ENCODE results near the gene BRK1.
"Not testable (repeated sequence)": the region's sequence is repeated elsewhere in the genome, so short reads cannot be mapped to it uniquely, and the experiment has no call there.

BRK1 gene

DNA sequence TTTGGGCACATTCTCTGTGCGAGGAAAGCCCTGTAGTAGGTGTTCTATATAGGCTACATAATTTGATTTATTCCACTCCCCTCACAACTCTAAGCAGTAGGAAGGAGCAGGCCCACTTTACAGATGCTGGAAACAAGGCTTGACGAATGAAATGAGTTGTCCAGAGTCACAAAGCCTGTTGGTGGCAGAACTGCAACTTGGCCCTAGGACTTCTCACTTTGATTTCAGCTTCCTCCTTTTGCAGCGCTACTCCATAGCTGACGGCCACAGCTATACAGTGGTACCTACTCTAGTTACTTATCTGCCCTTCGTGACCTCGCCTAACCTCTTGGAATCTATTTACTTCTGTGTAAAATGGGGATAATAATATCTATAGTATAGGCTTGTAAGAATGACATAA, 46.7 kb downstream of the BRK1 start:
- Histone ChIP-seq H4K20me1 (ENCODE audit: low read depth, low read length) (no peaks in the 10 kb centered on the region), H3K4me2 (ENCODE audit: low read depth, low read length, poor library complexity, severe bottlenecking) (no peak overlapping the region), H3K4me3 (ENCODE audit: insufficient read depth, low read length, poor library complexity, severe bottlenecking) (no peak overlapping the region), H3K79me2 (ENCODE audit: insufficient read depth, low read length) (no peaks in the 10 kb centered on the region), H3K9ac (ENCODE audit: low read length) (no peak overlapping the region), H3K9me2 (replicated peaks; ENCODE audit: insufficient read depth, low read length) (no peaks in the 10 kb centered on the region), H2AFZ (ENCODE audit: low read depth, low read length, severe bottlenecking) (no peak overlapping the region), H3K9me3 (ENCODE audit: insufficient read depth, low read length) (no peaks in the 10 kb centered on the region), H3K27ac (ENCODE audit: low read depth, low read length) (no peak overlapping the region), H3F3A (ENCODE audit: insufficient read depth) (no peaks in the 10 kb centered on the region; the same call in 1 of the 2 replicates), H3K27me3 (ENCODE audit: low read length) (no peaks in the 10 kb centered on the region), H3K36me3 (ENCODE audit: low read length) (no peaks in the 10 kb centered on the region)
- TF ChIP-seq EZH2phosphoT487 (conservative IDR thresholded peaks at IDR 0.05; ENCODE audit: low read length) = no peak
- TF ChIP-seq, protein P1, sequence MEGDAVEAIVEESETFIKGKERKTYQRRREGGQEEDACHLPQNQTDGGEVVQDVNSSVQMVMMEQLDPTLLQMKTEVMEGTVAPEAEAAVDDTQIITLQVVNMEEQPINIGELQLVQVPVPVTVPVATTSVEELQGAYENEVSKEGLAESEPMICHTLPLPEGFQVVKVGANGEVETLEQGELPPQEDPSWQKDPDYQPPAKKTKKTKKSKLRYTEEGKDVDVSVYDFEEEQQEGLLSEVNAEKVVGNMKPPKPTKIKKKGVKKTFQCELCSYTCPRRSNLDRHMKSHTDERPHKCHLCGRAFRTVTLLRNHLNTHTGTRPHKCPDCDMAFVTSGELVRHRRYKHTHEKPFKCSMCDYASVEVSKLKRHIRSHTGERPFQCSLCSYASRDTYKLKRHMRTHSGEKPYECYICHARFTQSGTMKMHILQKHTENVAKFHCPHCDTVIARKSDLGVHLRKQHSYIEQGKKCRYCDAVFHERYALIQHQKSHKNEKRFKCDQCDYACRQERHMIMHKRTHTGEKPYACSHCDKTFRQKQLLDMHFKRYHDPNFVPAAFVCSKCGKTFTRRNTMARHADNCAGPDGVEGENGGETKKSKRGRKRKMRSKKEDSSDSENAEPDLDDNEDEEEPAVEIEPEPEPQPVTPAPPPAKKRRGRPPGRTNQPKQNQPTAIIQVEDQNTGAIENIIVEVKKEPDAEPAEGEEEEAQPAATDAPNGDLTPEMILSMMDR (IDR thresholded peaks at IDR 0.05; ENCODE audit: insufficient read depth, low read length, poor library complexity, severe bottlenecking) = no peak

DNA sequence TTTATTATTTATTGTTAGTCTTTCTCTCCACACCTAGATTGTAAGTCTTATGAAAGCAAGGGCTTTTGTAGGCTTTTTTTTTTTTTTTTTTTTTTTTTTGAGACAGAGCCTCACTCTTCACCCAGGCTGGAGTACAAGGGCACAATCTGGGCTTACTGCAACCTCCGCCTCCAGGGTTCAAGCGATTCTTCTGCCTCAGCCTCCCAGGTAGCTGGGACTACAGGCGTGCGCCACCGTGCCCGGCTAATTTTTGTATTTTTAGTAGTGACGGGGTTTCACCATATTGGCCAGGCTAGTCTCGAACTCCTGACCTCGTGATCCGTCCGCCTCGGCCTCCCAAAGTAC, 48.7 kb downstream of the BRK1 start:
- H4K20me1 ChIP-seq (ENCODE audit: low read depth, low read length); H2AFZ ChIP-seq (ENCODE audit: low read depth, low read length, severe bottlenecking); H3K36me3 ChIP-seq (ENCODE audit: low read length); H3F3A ChIP-seq (ENCODE audit: insufficient read depth); H3K9me2 ChIP-seq (replicated peaks; ENCODE audit: insufficient read depth, low read length); H3K79me2 ChIP-seq (ENCODE audit: insufficient read depth, low read length); H3K27ac ChIP-seq (ENCODE audit: low read depth, low read length); H3K9ac ChIP-seq (ENCODE audit: low read length); H3K27me3 ChIP-seq (ENCODE audit: low read length); H3K4me3 ChIP-seq (ENCODE audit: insufficient read depth, low read length, poor library complexity, severe bottlenecking); H3K9me3 ChIP-seq (ENCODE audit: insufficient read depth, low read length): not testable (repeated sequence)
- peak overlapping the region; percentile 67 for H3K4me2 ChIP-seq (ENCODE audit: low read depth, low read length, poor library complexity, severe bottlenecking)

DNA sequence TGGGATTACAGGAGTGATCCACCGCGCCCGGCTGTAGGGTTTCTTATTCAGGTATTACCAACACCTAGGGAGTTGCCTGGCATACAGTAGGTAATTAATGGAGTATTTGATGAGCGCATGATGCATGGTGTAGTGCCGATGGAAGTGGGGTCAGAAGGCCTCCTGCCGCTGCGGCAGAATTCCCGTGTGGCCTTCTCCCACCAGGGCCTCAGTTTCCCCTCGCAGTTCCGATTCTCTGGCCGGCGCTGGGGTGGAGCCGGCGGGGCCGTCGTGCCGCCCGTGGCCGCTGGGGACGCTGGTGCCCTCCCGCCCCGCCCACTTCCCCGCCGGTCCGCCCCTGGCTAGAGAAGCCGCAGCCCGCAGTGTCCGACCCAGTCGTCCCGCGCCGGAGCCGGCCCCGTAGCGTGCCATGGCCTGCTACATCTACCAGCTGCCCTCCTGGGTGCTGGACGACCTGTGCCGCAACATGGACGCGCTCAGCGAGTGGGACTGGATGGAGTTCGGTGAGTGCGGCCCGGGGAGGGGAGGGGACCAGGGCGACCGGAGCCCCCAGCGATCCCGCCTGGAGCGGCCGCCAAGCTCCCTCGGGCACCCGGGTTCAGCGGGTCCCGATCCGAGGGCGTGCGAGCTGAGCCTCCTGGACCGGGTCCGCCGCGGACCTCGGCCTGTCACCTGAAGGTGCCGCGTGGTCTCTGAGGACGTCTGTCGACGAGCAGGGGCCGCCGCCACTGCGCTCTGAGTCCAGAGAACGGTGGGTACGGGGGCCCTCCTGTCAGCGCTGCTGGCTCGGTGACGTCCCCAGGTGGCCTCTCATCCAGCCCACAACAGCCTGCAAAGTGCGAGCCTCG, 49.3 kb downstream of the BRK1 start, which contains the start of gene IRAK2:
IRAK2 (plus strand) TSS at position 374 of the 848 bp plus-strand sequence; CDS start at position 410, 36 bp downstream.
- TF ChIP-seq EZH2phosphoT487 (conservative IDR thresholded peaks at IDR 0.05; ENCODE audit: low read length) = no peak
- TF ChIP-seq, protein P1 (IDR thresholded peaks at IDR 0.05; ENCODE audit: insufficient read depth, low read length, poor library complexity, severe bottlenecking) = peak; percentile 43
- Histone ChIP-seq H2AFZ (ENCODE audit: low read depth, low read length, severe bottlenecking) (peak within 1 kb of the TSS; percentile 91), H3K9ac (ENCODE audit: low read length) (peak within 1 kb of the TSS; percentile 52; the same call in 1 of the 2 replicates), H3K9me3 (ENCODE audit: insufficient read depth, low read length) (no peaks in the 10 kb centered on the region), H3K27me3 (ENCODE audit: low read length) (no peaks in the 10 kb centered on the region), H4K20me1 (ENCODE audit: low read depth, low read length) (no peaks in the 10 kb centered on the region), H3K36me3 (ENCODE audit: low read length) (no peaks in the 10 kb centered on the region), H3K79me2 (ENCODE audit: insufficient read depth, low read length) (no peaks in the 10 kb centered on the region), H3K27ac (ENCODE audit: low read depth, low read length) (no peak within 1 kb of the TSS), H3K4me3 (ENCODE audit: insufficient read depth, low read length, poor library complexity, severe bottlenecking) (peak within 1 kb of the TSS; percentile 61), H3F3A (ENCODE audit: insufficient read depth) (no peaks in the 10 kb centered on the region; the same call in 1 of the 2 replicates), H3K9me2 (replicated peaks; ENCODE audit: insufficient read depth, low read length) (no peaks in the 10 kb centered on the region), H3K4me2 (ENCODE audit: low read depth, low read length, poor library complexity, severe bottlenecking) (peak within 1 kb of the TSS; percentile 67)

DNA sequence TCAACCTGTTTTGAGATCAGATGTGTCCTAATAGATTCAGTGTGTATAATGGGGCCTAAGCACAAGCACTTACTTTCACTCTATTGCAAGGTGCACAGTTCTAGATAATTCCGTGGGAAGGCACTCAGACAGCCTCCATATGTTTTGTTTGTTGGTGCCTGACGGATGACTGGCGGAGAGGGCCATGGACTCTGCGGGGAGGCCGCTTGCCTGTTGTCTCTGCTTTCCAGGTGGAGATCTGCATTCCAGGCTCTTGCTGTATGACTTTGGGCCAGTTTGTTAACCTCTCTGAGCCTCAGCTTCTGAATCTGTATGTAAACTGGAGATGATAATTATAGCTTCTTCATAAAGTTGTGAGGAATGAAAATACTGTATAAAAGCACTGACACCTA, 50.7 kb downstream of the BRK1 start:
- H3K9ac ChIP-seq (ENCODE audit: low read length) = no peak overlapping the region
- no peaks in the 10 kb centered on the region for H3K79me2 ChIP-seq (ENCODE audit: insufficient read depth, low read length)
- TF ChIP-seq, protein P1 (IDR thresholded peaks at IDR 0.05; ENCODE audit: insufficient read depth, low read length, poor library complexity, severe bottlenecking) = no peak
- H3K36me3 ChIP-seq (ENCODE audit: low read length) = no peaks in the 10 kb centered on the region
- no peak overlapping the region for H3K4me3 ChIP-seq (ENCODE audit: insufficient read depth, low read length, poor library complexity, severe bottlenecking)
- H3K9me2 ChIP-seq (replicated peaks; ENCODE audit: insufficient read depth, low read length) = no peaks in the 10 kb centered on the region
- H3K27me3 ChIP-seq (ENCODE audit: low read length) = no peaks in the 10 kb centered on the region
- no peaks in the 10 kb centered on the region for H4K20me1 ChIP-seq (ENCODE audit: low read depth, low read length)
- H3K9me3 ChIP-seq (ENCODE audit: insufficient read depth, low read length) = no peaks in the 10 kb centered on the region
- H3F3A ChIP-seq (ENCODE audit: insufficient read depth) = no peaks in the 10 kb centered on the region; the same call in 1 of the 2 replicates
- no peak overlapping the region for H3K4me2 ChIP-seq (ENCODE audit: low read depth, low read length, poor library complexity, severe bottlenecking)
- H3K27ac ChIP-seq (ENCODE audit: low read depth, low read length) = no peak overlapping the region
- no peak overlapping the region for H2AFZ ChIP-seq (ENCODE audit: low read depth, low read length, severe bottlenecking)

Measured in SU-DHL-6 (cell line).